GM18505 (cell line): Measurements from ENCODE around the gene GALNTL6.

Source experiments
- ATAC-seq: cut with Tn5 transposase; IDR thresholded peaks from one replicate; pipeline ENCODE4 v1.9.1; 2021; ENCODE audit not compliant: unreplicated experiment
- POLR2A ChIP-seq: IDR thresholded peaks from 4 replicates; pipeline ENCODE4 v1.6.1; 2011; ENCODE audit warnings: borderline replicate concordance; ENCODE audit not compliant: insufficient read depth, insufficient read length; ENCODE audit errors: extremely low read depth

Gene GALNTL6

DNA sequence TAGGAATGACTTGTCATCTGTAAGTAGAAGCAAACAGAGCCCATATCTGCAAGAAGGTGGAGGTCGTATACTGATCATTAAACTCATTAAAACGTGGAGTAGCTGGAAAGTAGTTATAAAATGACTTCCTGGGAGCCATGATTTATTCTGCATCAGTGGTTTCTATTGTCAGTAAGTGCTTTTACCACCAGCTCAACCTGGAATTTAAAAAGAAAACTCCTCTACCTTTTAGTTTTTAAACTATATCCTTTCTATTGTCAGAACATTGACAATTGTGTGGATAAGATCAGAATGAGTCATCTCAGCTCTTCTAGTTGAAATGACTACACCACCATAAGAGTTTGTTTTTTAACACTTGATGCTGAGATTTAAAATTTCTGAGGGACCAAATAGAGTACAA is 704.2 kb downstream of the GALNTL6 start:
- ATAC-seq, result no peak
- TF ChIP-seq POLR2A, result no peak

- TF ChIP-seq POLR2A, result no peak
- no peak for ATAC-seq
Observed at GRCh38 chr4:172521248-172521647, 708.0 kb downstream of the GALNTL6 start.

- no peak for ATAC-seq
- TF ChIP-seq POLR2A, result no peak
Observed at GRCh38 chr4:172521680-172522079, 708.5 kb downstream of the GALNTL6 start.

- no peak for ATAC-seq
- TF ChIP-seq POLR2A, result no peak
Observed at GRCh38 chr4:172543249-172543648, 730.0 kb downstream of the GALNTL6 start.

GRCh38 chr4:172546782-172547181 is 733.6 kb downstream of the GALNTL6 start:
- no peak for TF ChIP-seq POLR2A
- ATAC-seq, result peak; percentile 81

GRCh38 chr4:172547724-172548123 is 734.5 kb downstream of the GALNTL6 start:
- no peak for ATAC-seq
- TF ChIP-seq POLR2A, result no peak

- no peak for ATAC-seq
- TF ChIP-seq POLR2A, result no peak
Observed at GRCh38 chr4:172553216-172553615, 740.0 kb downstream of the GALNTL6 start.

GRCh38 chr4:172554588-172554987 is 741.4 kb downstream of the GALNTL6 start:
- no peak for ATAC-seq

DNA sequence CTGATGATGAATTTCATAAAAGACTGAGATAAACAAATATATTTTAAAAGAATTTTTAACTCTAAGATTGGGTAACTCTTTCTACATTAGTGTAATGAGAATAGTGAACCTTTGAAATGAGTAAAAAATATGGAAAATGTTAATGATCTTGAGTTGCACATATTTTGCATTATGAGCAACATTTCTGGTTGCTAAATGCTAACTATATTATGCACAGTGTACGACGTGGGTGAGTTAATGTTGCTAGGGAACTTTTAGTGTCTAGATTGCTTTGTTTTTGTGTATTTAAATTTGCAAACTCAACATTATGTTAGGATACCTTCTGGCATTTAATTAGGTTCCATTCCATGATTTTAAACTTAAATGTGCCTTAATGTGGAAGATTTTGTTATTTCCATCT is 742.5 kb downstream of the GALNTL6 start:
- no peak for TF ChIP-seq POLR2A
- no peak for ATAC-seq

More at GRCh38 chr4:172554588-172554987, 741.4 kb downstream of the GALNTL6 start:
- TF ChIP-seq POLR2A, result no peak

- no peak for ATAC-seq
- no peak for TF ChIP-seq POLR2A
Observed at GRCh38 chr4:172573899-172574298, 760.7 kb downstream of the GALNTL6 start.

- no peak for TF ChIP-seq POLR2A
- ATAC-seq, result no peak
Observed at GRCh38 chr4:172578712-172579111, 765.5 kb downstream of the GALNTL6 start.

GRCh38 chr4:172584816-172585215 is 771.6 kb downstream of the GALNTL6 start:
- ATAC-seq, result no peak
- TF ChIP-seq POLR2A, result no peak

DNA sequence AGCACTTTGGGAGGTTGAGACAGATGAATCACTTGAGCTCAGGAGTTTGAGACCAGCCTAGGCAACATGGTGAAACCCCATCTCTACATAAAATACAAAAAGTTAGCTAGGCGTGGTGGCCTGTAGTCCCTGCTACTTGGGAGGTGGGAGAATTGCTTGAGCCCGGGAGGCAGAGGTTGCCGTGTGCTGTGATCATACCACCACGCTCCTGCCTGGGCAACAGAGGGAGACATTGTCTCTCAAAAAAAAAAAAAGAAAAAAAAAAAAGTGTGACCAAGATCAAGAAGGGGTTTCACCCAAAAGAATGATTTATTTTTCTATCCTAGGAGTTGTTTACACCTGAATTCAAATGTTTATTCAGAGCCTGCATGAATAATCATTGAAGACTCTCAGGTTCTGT is 783.0 kb downstream of the GALNTL6 start:
- no peak for ATAC-seq
- TF ChIP-seq POLR2A, result no peak

GRCh38 chr4:172599554-172599953 is 786.4 kb downstream of the GALNTL6 start:
- TF ChIP-seq POLR2A, result no peak
- ATAC-seq, result no peak

DNA sequence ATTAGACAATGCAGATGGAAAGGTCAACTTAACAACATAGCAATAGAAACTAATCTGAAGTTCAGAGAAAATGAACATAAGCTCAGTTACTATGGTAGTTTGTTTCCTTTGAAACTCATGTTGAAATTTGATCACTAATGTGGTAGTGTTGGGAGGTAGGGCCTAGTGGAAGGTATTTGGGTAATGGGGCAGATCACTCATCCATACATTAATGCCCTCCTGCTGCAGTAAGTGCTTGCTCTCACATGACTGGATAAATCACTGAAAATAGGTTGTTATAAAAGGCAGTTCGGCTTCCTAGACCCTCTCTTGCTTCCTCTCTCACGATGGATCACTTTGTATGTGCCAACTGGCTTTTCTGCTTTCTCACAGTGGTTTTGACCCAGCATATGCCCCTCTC is 788.0 kb downstream of the GALNTL6 start:
- no peak for ATAC-seq
- no peak for TF ChIP-seq POLR2A
